ENCODE data around the gene SESTD1. TPM values are rescaled to one million over a fixed set of nuclear protein-coding genes. Genes with fewer than 3 reads are reported as not detected.
A peak's percentile ranks its signal among the peaks of the same experiment; 100 is the strongest.

SESTD1 gene
- total and polyA plus RNA-seq, 7 donors, result 4.2 to 20.2 (median 15.1) TPM

GRCh38 chr2:179270689-179271088 lies 6.1 kb upstream of the SESTD1 start:
- TF ChIP-seq, protein P1, sequence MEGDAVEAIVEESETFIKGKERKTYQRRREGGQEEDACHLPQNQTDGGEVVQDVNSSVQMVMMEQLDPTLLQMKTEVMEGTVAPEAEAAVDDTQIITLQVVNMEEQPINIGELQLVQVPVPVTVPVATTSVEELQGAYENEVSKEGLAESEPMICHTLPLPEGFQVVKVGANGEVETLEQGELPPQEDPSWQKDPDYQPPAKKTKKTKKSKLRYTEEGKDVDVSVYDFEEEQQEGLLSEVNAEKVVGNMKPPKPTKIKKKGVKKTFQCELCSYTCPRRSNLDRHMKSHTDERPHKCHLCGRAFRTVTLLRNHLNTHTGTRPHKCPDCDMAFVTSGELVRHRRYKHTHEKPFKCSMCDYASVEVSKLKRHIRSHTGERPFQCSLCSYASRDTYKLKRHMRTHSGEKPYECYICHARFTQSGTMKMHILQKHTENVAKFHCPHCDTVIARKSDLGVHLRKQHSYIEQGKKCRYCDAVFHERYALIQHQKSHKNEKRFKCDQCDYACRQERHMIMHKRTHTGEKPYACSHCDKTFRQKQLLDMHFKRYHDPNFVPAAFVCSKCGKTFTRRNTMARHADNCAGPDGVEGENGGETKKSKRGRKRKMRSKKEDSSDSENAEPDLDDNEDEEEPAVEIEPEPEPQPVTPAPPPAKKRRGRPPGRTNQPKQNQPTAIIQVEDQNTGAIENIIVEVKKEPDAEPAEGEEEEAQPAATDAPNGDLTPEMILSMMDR (IDR thresholded peaks at IDR 0.05), result no peak
- Histone ChIP-seq H3K4me3 (no peak overlapping the region), H3K4me1 (no peaks in the 10 kb centered on the region), H3K9me3 (no peaks in the 10 kb centered on the region), H3K36me3 (ENCODE audit: insufficient read depth in 1 of 2, low read depth in 1 of 2) (no peaks in the 10 kb centered on the region), H3K27ac (no peak overlapping the region), H3K27me3 (ENCODE audit: insufficient read depth in 3 of 3, low read length in 2 of 3) (no peaks in the 10 kb centered on the region)
- 91 to 97% (median 92%) methylated on average over 2 of the region's 2 CpGs for WGBS, 3 donors
- intact Hi-C loops (cut with DNase I), result no loop called here
- DNase-seq (no peak), ATAC-seq (no peak)

DNA sequence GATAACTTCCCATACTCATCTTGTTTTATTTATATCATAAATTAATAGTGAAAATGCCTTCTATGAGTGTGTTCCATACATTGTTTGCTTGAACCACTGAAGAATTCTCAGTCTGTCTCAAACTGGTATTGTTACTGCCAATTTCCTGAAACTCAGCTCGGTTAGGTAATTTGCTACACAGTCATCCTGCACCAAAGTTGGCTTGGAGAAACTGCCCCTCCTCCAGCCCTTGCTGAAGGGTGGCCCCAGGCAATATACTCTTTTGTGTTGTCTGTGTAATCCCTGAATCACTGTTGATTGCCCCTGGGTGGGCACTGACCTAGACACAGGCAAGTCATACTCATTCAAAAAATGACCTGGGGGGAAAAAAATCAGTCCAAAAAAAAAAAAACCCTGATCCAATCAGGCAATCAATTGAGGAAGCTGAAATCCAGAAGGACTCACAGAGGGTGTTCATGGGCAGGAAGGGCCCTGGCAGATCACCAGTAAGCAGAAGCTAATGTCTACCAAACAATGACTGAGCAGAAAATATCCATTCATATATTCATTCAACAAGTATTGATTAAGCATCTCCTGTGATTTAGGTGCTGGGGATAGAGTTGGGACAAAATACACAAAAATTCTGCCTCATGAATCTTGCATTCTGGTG lies 3.8 kb upstream of the SESTD1 start:
- H3K27me3 ChIP-seq (ENCODE audit: insufficient read depth in 3 of 3, low read length in 2 of 3), result no peaks in the 10 kb centered on the region
- DNase-seq (no peak), ATAC-seq (no peak)
- TF ChIP-seq, protein P1 (IDR thresholded peaks at IDR 0.05), result no peak
- peaks cover under 1% of the 10 kb centered on the region for H3K4me1 ChIP-seq
- no peak overlapping the region for H3K27ac ChIP-seq
- H3K36me3 ChIP-seq (ENCODE audit: insufficient read depth in 1 of 2, low read depth in 1 of 2), result no peaks in the 10 kb centered on the region
- 19 to 26% (median 23%) methylated on average over 1 of the region's 1 CpG for WGBS, 3 donors
- intact Hi-C loops (cut with DNase I), result no loop called here
- no peaks in the 10 kb centered on the region for H3K9me3 ChIP-seq
- no peak overlapping the region for H3K4me3 ChIP-seq

DNA sequence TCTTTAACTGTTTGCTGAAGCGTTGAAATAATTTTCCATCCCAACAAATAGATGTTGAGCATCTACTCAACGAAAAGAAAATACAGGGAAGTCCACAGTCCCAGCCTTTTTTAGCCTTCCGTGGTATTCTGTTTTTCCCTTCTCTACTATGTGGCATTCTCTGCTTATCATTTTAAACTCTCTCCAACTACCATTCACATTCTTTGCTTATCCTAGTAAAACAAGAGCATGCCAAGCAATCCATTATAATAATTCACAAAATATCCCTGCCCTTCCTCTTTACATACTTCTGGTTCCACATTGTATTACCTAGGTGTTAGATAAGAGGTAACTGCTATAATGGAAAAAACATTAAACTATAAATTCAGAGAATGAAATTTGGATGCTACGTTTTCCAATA lies 1.6 kb upstream of the SESTD1 start:
- Histone ChIP-seq H3K36me3 (ENCODE audit: insufficient read depth in 1 of 2, low read depth in 1 of 2) (no peaks in the 10 kb centered on the region), H3K4me1 (peaks cover 9% of the 10 kb centered on the region), H3K4me3 (no peak overlapping the region), H3K9me3 (no peaks in the 10 kb centered on the region), H3K27me3 (ENCODE audit: insufficient read depth in 3 of 3, low read length in 2 of 3) (no peaks in the 10 kb centered on the region), H3K27ac (no peak overlapping the region)
- ATAC-seq (no peak), DNase-seq (no peak)
- intact Hi-C loops (cut with DNase I), result no loop called here
- TF ChIP-seq, protein P1 (IDR thresholded peaks at IDR 0.05), result no peak
- WGBS, 3 donors, result 90 to 94% (median 92%) methylated on average over 4 of the region's 4 CpGs

- intact Hi-C loops (cut with DNase I), result no loop called here
- peak overlapping the region; percentile 75 for H3K27ac ChIP-seq
- no peaks in the 10 kb centered on the region for H3K9me3 ChIP-seq
- TF ChIP-seq, protein P1 (IDR thresholded peaks at IDR 0.05), result no peak
- peak overlapping the region; percentile 86 for H3K4me3 ChIP-seq
- peaks cover 9% of the 10 kb centered on the region for H3K4me1 ChIP-seq
- DNase-seq (no peak), ATAC-seq (peak in 1 of 4 donors; percentile 7)
- no peaks in the 10 kb centered on the region for H3K27me3 ChIP-seq (ENCODE audit: insufficient read depth in 3 of 3, low read length in 2 of 3)
- no peaks in the 10 kb centered on the region for H3K36me3 ChIP-seq (ENCODE audit: insufficient read depth in 1 of 2, low read depth in 1 of 2)
- WGBS, 3 donors, result 42 to 57% (median 47%) methylated on average over 5 of the region's 5 CpGs
Measured at GRCh38 chr2:179265082-179265510, 464 bp upstream of the SESTD1 start.
